RWPE1 (cell line): ENCODE measurements around the gene PKHD1.

Experiments used
- CTCF ChIA-PET: fragments of 350-600 bp; sonication (Branson Sonifier 250); formaldehyde crosslinking; extraction: SDS; loops from one replicate; lab custom pipeline; 2021; lab: Yijun Ruan, JAX
- POLR2A ChIA-PET: fragments of 400-600 bp; formaldehyde crosslinking; extraction: SDS; loops from one replicate; lab custom pipeline; 2020; ENCODE audit warnings: antibody characterized with exemption; ENCODE audit not compliant: low non-redundant PET; lab: Yijun Ruan, JAX
- DNase-seq: peaks from one replicate; pipeline ENCODE4 v3.0.0; 2012; ENCODE audit warnings: low spot score
- H3K27ac ChIP-seq: fragments of 450-650 bp; 2 replicates; pipeline ENCODE4 v1.5.1; 2017
- TF ChIP-seq, protein P1 (sequence below): fragments of 450-650 bp; conservative IDR thresholded peaks from 2 replicates; pipeline ENCODE4 v1.5.1; 2017; ENCODE audit warnings: low read depth, mild to moderate bottlenecking

PKHD1 gene

DNA sequence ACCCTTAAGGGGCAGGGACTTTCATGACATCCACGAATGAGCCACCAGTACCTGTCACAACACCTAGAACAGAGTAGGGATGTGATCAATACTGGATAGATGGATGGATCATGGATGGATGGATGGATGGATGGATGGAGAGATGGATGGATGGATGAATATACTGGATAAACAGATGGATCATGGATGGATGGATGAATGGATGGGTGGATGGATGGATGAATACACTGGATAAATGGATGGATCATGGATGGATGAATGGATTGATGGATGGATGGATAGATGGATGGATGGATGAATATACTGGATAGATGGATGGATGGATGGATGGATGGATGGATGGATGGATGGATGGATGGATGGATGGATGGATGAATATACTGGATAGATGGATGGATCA, 73.0 kb downstream of the PKHD1 start:
- ChIA-PET POLR2A (no interaction called here), CTCF (no interaction called here)
- H3K27ac ChIP-seq: no peak overlapping the region
- TF ChIP-seq, protein P1, sequence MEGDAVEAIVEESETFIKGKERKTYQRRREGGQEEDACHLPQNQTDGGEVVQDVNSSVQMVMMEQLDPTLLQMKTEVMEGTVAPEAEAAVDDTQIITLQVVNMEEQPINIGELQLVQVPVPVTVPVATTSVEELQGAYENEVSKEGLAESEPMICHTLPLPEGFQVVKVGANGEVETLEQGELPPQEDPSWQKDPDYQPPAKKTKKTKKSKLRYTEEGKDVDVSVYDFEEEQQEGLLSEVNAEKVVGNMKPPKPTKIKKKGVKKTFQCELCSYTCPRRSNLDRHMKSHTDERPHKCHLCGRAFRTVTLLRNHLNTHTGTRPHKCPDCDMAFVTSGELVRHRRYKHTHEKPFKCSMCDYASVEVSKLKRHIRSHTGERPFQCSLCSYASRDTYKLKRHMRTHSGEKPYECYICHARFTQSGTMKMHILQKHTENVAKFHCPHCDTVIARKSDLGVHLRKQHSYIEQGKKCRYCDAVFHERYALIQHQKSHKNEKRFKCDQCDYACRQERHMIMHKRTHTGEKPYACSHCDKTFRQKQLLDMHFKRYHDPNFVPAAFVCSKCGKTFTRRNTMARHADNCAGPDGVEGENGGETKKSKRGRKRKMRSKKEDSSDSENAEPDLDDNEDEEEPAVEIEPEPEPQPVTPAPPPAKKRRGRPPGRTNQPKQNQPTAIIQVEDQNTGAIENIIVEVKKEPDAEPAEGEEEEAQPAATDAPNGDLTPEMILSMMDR: no peak
- no peak for DNase-seq

DNA sequence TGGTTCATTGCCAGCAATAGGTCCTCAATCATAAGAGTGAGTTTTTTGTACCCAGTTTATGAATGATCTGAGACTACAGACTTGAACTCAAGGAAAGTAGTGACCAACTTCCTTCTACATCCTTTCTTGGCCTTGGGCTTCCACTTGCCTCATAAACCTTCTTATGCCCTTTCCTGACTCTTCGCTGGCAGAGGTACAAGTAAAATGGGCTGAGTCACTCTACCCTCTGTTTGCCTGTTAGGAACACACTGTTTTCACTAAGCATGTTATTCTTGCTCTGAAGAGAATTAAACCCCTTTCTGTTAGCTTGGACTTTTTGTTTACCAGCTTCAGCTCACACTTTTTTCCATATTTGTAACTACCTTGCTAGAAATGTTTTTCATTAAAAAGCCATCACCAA, 74.4 kb downstream of the PKHD1 start:
- TF ChIP-seq, protein P1: no peak
- DNase-seq: no peak
- ChIA-PET CTCF (interaction anchor here (0.6 kb wide), 1 partner anchor 414 kb away, joined by 3 read pairs; no protein-coding TSS in a partner anchor), POLR2A (no interaction called here)
- no peak overlapping the region for H3K27ac ChIP-seq

DNA sequence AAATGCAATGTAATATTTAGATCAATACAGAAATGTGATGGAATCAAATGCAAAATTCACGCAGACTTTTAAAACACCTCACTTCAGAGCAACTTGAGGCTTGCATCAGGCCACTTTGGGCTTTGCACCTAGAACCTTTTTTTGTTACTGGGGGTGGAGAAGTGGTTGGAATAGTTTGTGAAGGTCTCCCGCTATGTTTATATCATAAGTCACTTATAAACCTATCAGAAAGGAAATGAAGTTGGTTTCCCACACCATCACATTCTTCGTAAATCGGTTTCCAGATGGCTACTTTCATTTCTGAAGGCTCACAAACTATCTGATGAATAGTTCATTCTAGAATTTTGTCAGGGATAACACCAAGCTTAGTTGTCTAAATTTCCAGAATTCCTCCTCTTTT, 74.8 kb downstream of the PKHD1 start:
- TF ChIP-seq, protein P1: no peak
- ChIA-PET CTCF (no interaction called here), POLR2A (no interaction called here)
- H3K27ac ChIP-seq: no peak overlapping the region
- no peak for DNase-seq

DNA sequence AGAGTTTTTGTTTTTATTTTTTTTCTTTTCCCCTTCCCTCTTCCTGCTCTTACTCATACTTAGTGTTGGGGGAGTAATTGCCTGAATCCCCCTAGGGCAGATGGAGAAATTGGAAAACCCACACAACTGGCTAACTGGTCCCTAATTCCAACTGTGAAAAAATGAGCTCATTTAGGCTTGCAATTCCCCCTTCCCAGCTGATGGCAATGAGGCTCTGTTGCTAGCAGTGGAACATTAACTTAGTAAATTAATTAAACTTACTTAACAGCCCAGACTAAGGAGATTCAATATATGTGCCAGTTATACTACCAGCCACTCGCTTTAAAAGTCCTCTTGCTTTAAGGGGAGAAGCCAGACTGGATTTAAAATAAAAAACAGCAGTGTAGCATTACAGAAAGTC, 76.6 kb downstream of the PKHD1 start:
- ChIA-PET CTCF (interaction anchor here (0.7 kb wide), 1 partner anchor 51 kb away, joined by 3 read pairs; no protein-coding TSS in a partner anchor), POLR2A (no interaction called here)
- TF ChIP-seq, protein P1: no peak
- DNase-seq: no peak
- H3K27ac ChIP-seq: no peak overlapping the region

DNA sequence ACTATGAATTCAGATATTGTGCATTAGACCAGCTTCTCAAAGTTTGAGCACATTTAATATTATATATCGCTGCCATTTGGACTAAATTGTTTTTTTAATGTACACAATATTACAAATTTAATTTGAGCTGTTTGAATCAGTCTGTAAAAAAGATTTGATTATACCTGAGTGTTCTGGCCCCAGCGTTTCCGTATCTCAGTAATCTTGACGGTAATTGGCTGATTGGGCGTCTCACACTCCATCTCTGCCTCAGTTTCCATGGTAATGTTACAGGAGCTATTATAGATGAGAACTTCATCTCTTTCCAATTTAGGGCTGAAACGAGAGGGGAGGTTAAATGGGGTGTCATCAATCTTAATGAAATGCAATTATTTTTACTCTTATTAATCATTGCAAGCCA, 77.3 kb downstream of the PKHD1 start:
- ChIA-PET POLR2A (no interaction called here), CTCF (interaction anchor here (0.7 kb wide), 1 partner anchor 50 kb away, joined by 3 read pairs; no protein-coding TSS in a partner anchor)
- no peak overlapping the region for H3K27ac ChIP-seq
- TF ChIP-seq, protein P1: no peak
- DNase-seq: no peak

DNA sequence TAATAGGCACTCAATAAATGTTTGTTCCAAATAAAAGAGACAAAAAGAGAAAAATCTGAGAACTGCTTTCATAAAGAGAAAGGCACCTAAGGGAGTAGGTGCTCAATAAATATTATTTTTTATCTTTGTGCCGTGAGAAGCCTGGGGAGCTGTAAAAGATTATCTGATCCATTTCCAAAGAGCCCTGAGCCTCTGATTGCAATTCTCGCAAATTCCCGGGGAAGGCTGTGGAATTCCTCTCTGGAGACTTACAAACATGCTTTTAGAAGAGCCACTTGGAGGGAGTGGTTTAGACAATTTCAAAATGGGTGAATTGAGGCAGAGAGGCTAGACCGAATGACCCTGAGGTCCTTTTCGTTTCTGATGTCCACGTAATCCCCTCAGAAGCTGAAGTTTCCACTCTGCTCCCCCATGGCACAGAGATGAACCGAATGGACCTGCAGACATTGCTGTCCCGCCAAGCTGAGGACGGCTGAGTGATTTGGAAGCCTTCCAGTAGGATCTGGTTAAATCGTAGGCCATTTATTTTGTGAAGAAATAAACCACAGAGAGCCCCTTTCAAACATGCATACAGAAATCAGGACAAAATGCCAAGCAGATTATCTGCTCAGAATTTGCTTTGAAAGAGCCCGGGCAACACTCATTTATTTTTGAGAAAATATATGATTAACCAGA, 77.8 kb downstream of the PKHD1 start:
- ChIA-PET POLR2A (no interaction called here), CTCF (no interaction called here)
- no peak for DNase-seq
- TF ChIP-seq, protein P1: no peak
- H3K27ac ChIP-seq: no peak overlapping the region
